Neural progenitor cell (in vitro differentiated cells): ENCODE measurements around the gene LRP1B. TPM values are rescaled to one million over a fixed set of nuclear protein-coding genes. Genes with fewer than 3 reads are reported as not detected.

ENCODE experiments used
- DNase-seq: peaks from one replicate; pipeline ENCODE4 v3.0.0-alpha.2; 2016; ENCODE audit warnings: low spot score
- H2AFZ ChIP-seq: fragments of 200-600 bp; sonication (generic); replicated peaks from 2 replicates; pipeline ENCODE4 v1.6.1; 2016; ENCODE audit warnings: antibody characterized with exemption
- H3F3A ChIP-seq: fragments of 200-600 bp; sonication (generic); 2 replicates; pipeline ENCODE4 v1.6.1; 2016; ENCODE audit warnings: antibody characterized with exemption, low read depth
- H3K27ac ChIP-seq: fragments of 200-600 bp; sonication (generic); 2 replicates; pipeline ENCODE4 v1.5.1; 2016; ENCODE audit warnings: mild to moderate bottlenecking
- H3K27me3 ChIP-seq: fragments of 200-600 bp; sonication (generic); 2 replicates; pipeline ENCODE4 v1.6.1; 2016; ENCODE audit warnings: mild to moderate bottlenecking, moderate library complexity
- H3K36me3 ChIP-seq: fragments of 200-600 bp; sonication (generic); 2 replicates; pipeline ENCODE4 v1.5.1; 2016
- H3K4me1 ChIP-seq: fragments of 200-600 bp; sonication (generic); 2 replicates; pipeline ENCODE4 v1.6.1; 2016; ENCODE audit warnings: mixed run types
- H3K4me2 ChIP-seq: fragments of 200-600 bp; sonication (generic); 2 replicates; pipeline ENCODE4 v1.6.1; 2016
- H3K4me3 ChIP-seq: fragments of 200-600 bp; sonication (generic); 2 replicates; pipeline ENCODE4 v1.5.1; 2016
- H3K79me2 ChIP-seq: fragments of 200-600 bp; sonication (generic); 2 replicates; pipeline ENCODE4 v1.6.1; 2016; ENCODE audit warnings: low read depth
- H3K9ac ChIP-seq: fragments of 200-600 bp; sonication (generic); 2 replicates; pipeline ENCODE4 v1.6.1; 2016
- H3K9me3 ChIP-seq: fragments of 200-600 bp; sonication (generic); 2 replicates; pipeline ENCODE4 v1.5.1; 2016; ENCODE audit warnings: low read depth
- H4K20me1 ChIP-seq: fragments of 200-600 bp; sonication (generic); 2 replicates; pipeline ENCODE4 v1.6.1; 2016; ENCODE audit warnings: low read depth
- H3K27ac Mint-ChIP-seq: 3 replicates; pipeline ENCODE4 v1.8.0; 2021; ENCODE audit warnings: mixed read lengths
- H3K27me3 Mint-ChIP-seq: 2 replicates; pipeline ENCODE4 v1.8.0; 2022; ENCODE audit warnings: low read depth, mild to moderate bottlenecking, inconsistent platforms, moderate library complexity, mixed read lengths; ENCODE audit not compliant: insufficient read depth
- H3K36me3 Mint-ChIP-seq: 3 replicates; pipeline ENCODE4 v1.8.0; 2021; ENCODE audit warnings: mixed read lengths
- H3K4me1 Mint-ChIP-seq: 3 replicates; pipeline ENCODE4 v1.8.0; 2021; ENCODE audit warnings: mixed read lengths
- H3K4me3 Mint-ChIP-seq: 3 replicates; pipeline ENCODE4 v1.8.0; 2021; ENCODE audit warnings: mild to moderate bottlenecking, moderate library complexity, mixed read lengths
- H3K9me3 Mint-ChIP-seq: 3 replicates; pipeline ENCODE4 v1.8.0; 2020; ENCODE audit warnings: mixed read lengths
- CTCF ChIP-seq: fragments of 200-600 bp; sonication (generic); IDR thresholded peaks from 2 replicates; pipeline ENCODE4 v1.5.1; 2017; ENCODE audit warnings: antibody characterized with exemption, mild to moderate bottlenecking
- EZH2 ChIP-seq: fragments of 200-600 bp; sonication (generic); IDR thresholded peaks from 2 replicates; pipeline ENCODE4 v1.6.1; 2017; ENCODE audit warnings: antibody characterized with exemption, mild to moderate bottlenecking, moderate library complexity
- EZH2phosphoT487 ChIP-seq: fragments of 200-600 bp; sonication (generic); IDR thresholded peaks from 2 replicates; pipeline ENCODE4 v1.6.1; 2017; ENCODE audit warnings: antibody characterized with exemption
- total RNA-seq: library from RNA; depleted of rRNA; stranded (reverse); fragments of >200 nt; gene quantifications from 2 replicates; pipeline ENCODE4 v1.2.3, GENCODE V29; 2015; ENCODE audit warnings: low replicate concordance

The LRP1B gene
- total RNA-seq, 1 donor from 2014 or later: not detected

GRCh38 chr2:141455211-141455826 is 675.5 kb downstream of the LRP1B start:
- Histone ChIP-seq H3K27me3 (no peaks in the 10 kb centered on the region), H3K4me1 (no peaks in the 10 kb centered on the region), H3K27ac (no peak overlapping the region), H3F3A (no peaks in the 10 kb centered on the region), H3K36me3 (no peaks in the 10 kb centered on the region), H3K79me2 (no peaks in the 10 kb centered on the region), H3K4me2 (no peak overlapping the region), H4K20me1 (no peaks in the 10 kb centered on the region), H3K4me3 (no peak overlapping the region), H3K9ac (no peak overlapping the region), H3K9me3 (no peaks in the 10 kb centered on the region), H2AFZ (no peak overlapping the region)
- H3K4me1 Mint-ChIP-seq: peaks cover 5% of the 10 kb centered on the region
- H3K36me3 Mint-ChIP-seq: no peaks in the 10 kb centered on the region
- H3K27me3 Mint-ChIP-seq: no peaks in the 10 kb centered on the region
- no peak overlapping the region for H3K27ac Mint-ChIP-seq
- H3K9me3 Mint-ChIP-seq: no peaks in the 10 kb centered on the region
- DNase-seq: no peak
- TF ChIP-seq CTCF: no peak
- no peak for TF ChIP-seq EZH2
- TF ChIP-seq EZH2phosphoT487: no peak
- H3K4me3 Mint-ChIP-seq: no peak overlapping the region

DNA sequence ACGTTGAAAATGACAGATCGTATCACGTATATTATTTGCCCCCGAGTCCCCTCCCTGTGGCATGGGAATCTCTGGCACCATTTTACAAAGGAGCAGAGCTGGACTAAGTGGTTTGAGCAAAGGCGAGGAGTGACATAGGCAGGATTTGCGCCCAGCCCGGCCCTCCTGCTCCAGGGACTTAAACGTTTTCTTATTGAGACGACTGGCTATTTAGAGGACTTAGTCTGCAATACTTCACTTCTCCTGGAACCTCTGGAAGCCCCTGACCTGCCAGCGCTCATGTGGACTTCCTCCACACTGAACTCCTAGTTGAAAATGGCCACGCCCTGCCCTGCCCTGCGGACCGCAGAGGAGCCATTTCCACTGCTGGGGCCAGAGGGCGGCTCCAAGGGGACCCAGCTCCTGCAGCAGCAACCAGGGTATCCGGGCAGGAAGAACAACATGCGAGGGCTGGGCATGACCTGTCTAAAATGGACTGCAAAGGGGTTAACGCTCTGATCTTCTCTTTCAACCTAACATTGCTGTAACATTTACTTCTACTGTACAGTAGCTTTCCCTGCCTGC is 690.7 kb downstream of the LRP1B start:
- Mint-ChIP-seq H3K4me1 (no peaks in the 10 kb centered on the region), H3K9me3 (peaks cover 7% of the 10 kb centered on the region), H3K36me3 (no peaks in the 10 kb centered on the region), H3K27me3 (peaks cover 3% of the 10 kb centered on the region), H3K27ac (no peak overlapping the region), H3K4me3 (no peak overlapping the region)
- H4K20me1 ChIP-seq: no peaks in the 10 kb centered on the region
- no peak overlapping the region for H2AFZ ChIP-seq
- no peak overlapping the region for H3K27ac ChIP-seq
- H3K4me2 ChIP-seq: no peak overlapping the region
- H3K36me3 ChIP-seq: no peaks in the 10 kb centered on the region
- no peaks in the 10 kb centered on the region for H3K79me2 ChIP-seq
- no peaks in the 10 kb centered on the region for H3K9me3 ChIP-seq
- H3K4me1 ChIP-seq: no peaks in the 10 kb centered on the region
- no peaks in the 10 kb centered on the region for H3K27me3 ChIP-seq
- TF ChIP-seq EZH2phosphoT487: no peak
- no peak for TF ChIP-seq CTCF
- no peak for TF ChIP-seq EZH2
- no peak overlapping the region for H3K9ac ChIP-seq
- no peak overlapping the region for H3K4me3 ChIP-seq
- DNase-seq: no peak
- H3F3A ChIP-seq: no peaks in the 10 kb centered on the region

DNA sequence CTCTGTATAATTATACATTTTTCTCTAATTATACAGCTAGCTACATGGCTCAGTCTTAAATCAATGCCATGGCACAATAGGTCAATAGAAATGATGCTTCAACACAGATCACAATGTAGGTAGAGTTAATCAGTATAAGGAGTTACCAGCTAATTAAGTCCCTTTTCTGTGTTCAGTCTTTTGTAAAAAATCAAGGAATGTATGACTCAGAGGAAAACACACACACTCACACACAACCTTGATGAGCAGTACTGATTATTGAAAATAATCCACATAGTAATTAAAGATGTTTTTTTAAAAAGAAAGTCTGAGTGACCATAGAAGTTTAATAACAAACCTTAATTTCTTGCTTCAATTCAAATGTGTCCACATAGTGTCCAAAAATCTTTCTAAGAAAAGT is 691.3 kb downstream of the LRP1B start:
- Histone ChIP-seq H3K4me3 (no peak overlapping the region), H3K27me3 (no peaks in the 10 kb centered on the region), H4K20me1 (no peaks in the 10 kb centered on the region), H2AFZ (no peak overlapping the region), H3K9me3 (no peaks in the 10 kb centered on the region), H3K79me2 (no peaks in the 10 kb centered on the region), H3K9ac (no peak overlapping the region), H3K4me1 (no peaks in the 10 kb centered on the region), H3K27ac (no peak overlapping the region), H3K4me2 (no peak overlapping the region), H3K36me3 (no peaks in the 10 kb centered on the region), H3F3A (no peaks in the 10 kb centered on the region)
- peaks cover 6% of the 10 kb centered on the region for H3K9me3 Mint-ChIP-seq
- H3K27me3 Mint-ChIP-seq: peaks cover 3% of the 10 kb centered on the region
- H3K36me3 Mint-ChIP-seq: no peaks in the 10 kb centered on the region
- H3K4me1 Mint-ChIP-seq: no peaks in the 10 kb centered on the region
- H3K27ac Mint-ChIP-seq: no peak overlapping the region
- DNase-seq: no peak
- H3K4me3 Mint-ChIP-seq: no peak overlapping the region
- no peak for TF ChIP-seq EZH2phosphoT487
- no peak for TF ChIP-seq CTCF
- no peak for TF ChIP-seq EZH2
